ENCODE data around the gene METAP1. TPM values are rescaled to one million over a fixed set of nuclear protein-coding genes. Genes with fewer than 3 reads are reported as not detected.
"Not testable (repeated sequence)": the region's sequence is repeated elsewhere in the genome, so short reads cannot be mapped to it uniquely, and the experiment has no call there.

METAP1 gene
- total RNA-seq, 1 donor from 2014 or later = 34.0 TPM

- not testable (repeated sequence) for DNase-seq
These were observed 104.3 kb downstream of the METAP1 start for GRCh38 chr4:99099814-99100213.

GRCh38 chr4:99100876-99101275 is 105.4 kb downstream of the METAP1 start:
- no peak for DNase-seq

- DNase-seq = no peak
These were observed 107.1 kb downstream of the METAP1 start for GRCh38 chr4:99102634-99103033.

GRCh38 chr4:99103166-99103565 is 107.6 kb downstream of the METAP1 start:
- no peak for DNase-seq

- DNase-seq = no peak
These were observed 108.6 kb downstream of the METAP1 start for GRCh38 chr4:99104153-99104552.

GRCh38 chr4:99109286-99109685 is 113.8 kb downstream of the METAP1 start:
- not testable (repeated sequence) for DNase-seq

Small RNA genes within 50 kb of the gene (small RNA-seq; reads per million reads assigned to genes)
- not detected for gene MIR3684
- not detected for gene RNU7-149P

Other genes with a start within 250 kb of the METAP1 start
- gene EIF4E, start 66.6 kb upstream of the METAP1 start, total RNA-seq = 185 TPM
- 137 TPM for gene ADH5, start 93.1 kb downstream of the METAP1 start, total RNA-seq
- not detected for gene ADH4, start 148.6 kb downstream of the METAP1 start, total RNA-seq
- gene ADH6, start 223.5 kb downstream of the METAP1 start, total RNA-seq = not detected